Activated CD8-positive, alpha-beta T cell treated with anti-CD3 and anti-CD28 coated beads, Interleukin-2, amount 10 ng/mL, durations not matched to agents 7 days and 5 days (primary cell): Measurements from ENCODE around the gene STK32B. TPM values are rescaled to one million over a fixed set of nuclear protein-coding genes. Genes with fewer than 3 reads are reported as not detected.

Experiments used
- ATAC-seq: fragments of 150-1000 bp; cut with Tn5 transposase; one replicate; pipeline ENCODE4 v1.10.0; 2021; ENCODE audit warnings: moderate library complexity
- CTCF ChIA-PET: fragments of 350-600 bp; sonication (Branson Sonifier 250); formaldehyde crosslinking; loops from one replicate; lab custom pipeline; 2021; ENCODE audit warnings: antibody characterized with exemption; lab: Charles Lee
- POLR2A ChIA-PET: fragments of 350-600 bp; sonication (Branson Sonifier 250); formaldehyde crosslinking; loops from one replicate; lab custom pipeline; 2021; ENCODE audit warnings: antibody characterized with exemption; lab: Charles Lee
- DNase-seq: peaks from one replicate; pipeline ENCODE4 v3.0.0-alpha.2; 2020
- H3K27ac Mint-ChIP-seq: one replicate; pipeline ENCODE4 v1.8.0; 2021; ENCODE audit warnings: mild to moderate bottlenecking, mixed read lengths
- H3K27me3 Mint-ChIP-seq: one replicate; pipeline ENCODE4 v1.8.0; 2021; ENCODE audit warnings: low read depth, mixed read lengths
- H3K36me3 Mint-ChIP-seq: one replicate; pipeline ENCODE4 v1.8.0; 2021; ENCODE audit warnings: low read depth, mixed read lengths
- H3K4me1 Mint-ChIP-seq: one replicate; pipeline ENCODE4 v1.8.0; 2021; ENCODE audit warnings: low read depth, mixed read lengths
- H3K4me3 Mint-ChIP-seq: one replicate; pipeline ENCODE4 v1.8.0; 2021; ENCODE audit warnings: mild to moderate bottlenecking, mixed read lengths
- H3K9me3 Mint-ChIP-seq: one replicate; pipeline ENCODE4 v1.8.0; 2022; ENCODE audit warnings: mixed read lengths; ENCODE audit not compliant: insufficient read depth
- total RNA-seq, 2 experiments: library from RNA; stranded (reverse); gene quantifications; one replicate each; pipeline ENCODE4 v1.2.3, GENCODE V29; 2021

The STK32B gene
- total RNA-seq, 2 experiments from 2014 or later, result not detected

GRCh38 chr4:5456296-5456845 is 405.1 kb downstream of the STK32B start:
- Mint-ChIP-seq H3K4me1 (no peaks in the 10 kb centered on the region), H3K4me3 (no peak overlapping the region), H3K9me3 (no peaks in the 10 kb centered on the region), H3K36me3 (no peaks in the 10 kb centered on the region), H3K27ac (no peak overlapping the region), H3K27me3 (no peaks in the 10 kb centered on the region)
- DNase-seq, result no peak
- ATAC-seq, result no peak
- CTCF ChIA-PET, result no interaction called here
- POLR2A ChIA-PET, result no interaction called here

DNA sequence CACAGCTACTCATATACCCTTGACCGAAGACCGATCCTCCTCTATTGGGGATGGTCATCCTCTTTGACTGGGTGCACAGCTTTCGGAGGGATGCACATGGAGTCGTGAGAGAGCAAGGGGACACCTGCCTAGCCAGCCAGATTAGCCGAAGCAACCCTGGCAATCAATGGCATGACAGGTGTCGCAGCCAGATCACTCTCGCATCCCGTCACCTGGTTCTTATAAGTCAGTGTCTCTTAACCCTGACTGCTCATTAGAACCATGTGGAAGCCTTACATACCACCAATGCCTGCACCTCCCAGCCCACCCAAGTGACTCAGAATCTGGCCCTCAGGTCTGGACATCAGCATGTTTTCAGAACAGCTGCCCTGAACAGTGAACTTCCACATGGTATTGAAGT is 407.4 kb downstream of the STK32B start:
- Mint-ChIP-seq H3K9me3 (no peaks in the 10 kb centered on the region), H3K27ac (no peak overlapping the region), H3K4me3 (no peak overlapping the region), H3K27me3 (no peaks in the 10 kb centered on the region), H3K36me3 (no peaks in the 10 kb centered on the region), H3K4me1 (no peaks in the 10 kb centered on the region)
- ChIA-PET CTCF (no interaction called here), POLR2A (no interaction called here)
- DNase-seq (no peak), ATAC-seq (no peak)

- Mint-ChIP-seq H3K27ac (no peak overlapping the region), H3K27me3 (no peaks in the 10 kb centered on the region), H3K4me1 (no peaks in the 10 kb centered on the region), H3K9me3 (no peaks in the 10 kb centered on the region), H3K36me3 (no peaks in the 10 kb centered on the region), H3K4me3 (no peak overlapping the region)
- ChIA-PET CTCF (interaction anchor here (1.4 kb wide), 1 partner anchor 971 kb away, joined by 3 read pairs; no protein-coding TSS in a partner anchor), POLR2A (no interaction called here)
- no peak for ATAC-seq
- no peak for DNase-seq
Observed at GRCh38 chr4:5459236-5459635, 408.0 kb downstream of the STK32B start.

- Mint-ChIP-seq H3K27me3 (no peaks in the 10 kb centered on the region), H3K4me1 (no peaks in the 10 kb centered on the region), H3K4me3 (no peak overlapping the region), H3K36me3 (no peaks in the 10 kb centered on the region), H3K9me3 (no peaks in the 10 kb centered on the region), H3K27ac (no peak overlapping the region)
- no peak for ATAC-seq
- CTCF ChIA-PET, result interaction anchor here (1.4 kb wide), 1 partner anchor 972 kb away, joined by 3 read pairs; no protein-coding TSS in a partner anchor
- no peak for DNase-seq
- POLR2A ChIA-PET, result no interaction called here
Observed at GRCh38 chr4:5460106-5460801, 409.0 kb downstream of the STK32B start.

GRCh38 chr4:5461477-5461876 is 410.2 kb downstream of the STK32B start:
- Mint-ChIP-seq H3K36me3 (no peaks in the 10 kb centered on the region), H3K27me3 (no peaks in the 10 kb centered on the region), H3K27ac (no peak overlapping the region), H3K4me1 (no peaks in the 10 kb centered on the region), H3K9me3 (no peaks in the 10 kb centered on the region), H3K4me3 (no peak overlapping the region)
- ChIA-PET CTCF (no interaction called here), POLR2A (no interaction called here)
- ATAC-seq (no peak), DNase-seq (no peak)

GRCh38 chr4:5462254-5462835 is 411.1 kb downstream of the STK32B start:
- H3K9me3 Mint-ChIP-seq, result no peaks in the 10 kb centered on the region
- DNase-seq (no peak), ATAC-seq (no peak)
- no peaks in the 10 kb centered on the region for H3K27me3 Mint-ChIP-seq
- no peaks in the 10 kb centered on the region for H3K4me1 Mint-ChIP-seq
- ChIA-PET POLR2A (no interaction called here), CTCF (no interaction called here)
- H3K4me3 Mint-ChIP-seq, result no peak overlapping the region
- no peaks in the 10 kb centered on the region for H3K36me3 Mint-ChIP-seq
- H3K27ac Mint-ChIP-seq, result no peak overlapping the region

DNA sequence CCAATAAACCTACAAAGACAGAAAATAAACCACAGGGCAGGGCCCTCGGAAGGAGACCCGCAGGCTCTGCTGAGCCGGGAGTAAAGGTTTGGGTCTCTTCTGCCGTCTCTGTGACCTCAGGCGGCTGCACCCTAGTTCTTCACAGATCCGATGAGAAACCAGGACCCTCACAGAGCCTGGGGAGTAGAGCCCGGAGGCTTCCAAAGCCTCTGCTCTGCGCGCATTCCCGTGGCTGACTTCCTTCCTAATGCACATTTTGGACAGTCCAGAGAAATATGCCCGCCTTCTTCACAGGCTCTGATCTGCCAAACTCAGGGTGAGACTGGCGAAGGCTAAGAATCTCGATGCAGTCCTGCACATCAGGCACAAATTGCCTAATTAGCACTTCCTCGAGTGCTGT is 411.6 kb downstream of the STK32B start:
- Mint-ChIP-seq H3K36me3 (no peaks in the 10 kb centered on the region), H3K4me1 (no peaks in the 10 kb centered on the region), H3K4me3 (no peak overlapping the region), H3K27ac (no peak overlapping the region), H3K27me3 (no peaks in the 10 kb centered on the region), H3K9me3 (no peaks in the 10 kb centered on the region)
- DNase-seq, result no peak
- ATAC-seq, result no peak
- CTCF ChIA-PET, result no interaction called here
- POLR2A ChIA-PET, result no interaction called here

DNA sequence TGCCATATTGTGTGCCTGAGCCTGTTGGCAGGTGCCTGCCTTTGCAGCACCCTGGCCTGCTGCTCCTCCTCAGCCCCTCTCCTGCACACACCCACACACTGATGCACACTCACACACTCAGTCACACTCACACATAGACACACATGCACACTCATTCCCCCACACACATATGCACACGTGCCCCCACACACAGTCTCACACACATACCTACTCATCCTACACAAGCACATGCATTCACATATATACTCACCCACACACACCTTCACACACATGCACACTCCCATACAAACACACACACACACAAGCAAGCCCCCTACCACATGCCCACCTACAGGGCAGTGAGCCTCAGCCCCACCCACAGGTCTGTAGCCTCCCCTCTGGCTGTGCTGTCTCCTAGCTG is 412.1 kb downstream of the STK32B start:
- Mint-ChIP-seq H3K27ac (no peak overlapping the region), H3K27me3 (no peaks in the 10 kb centered on the region), H3K9me3 (no peaks in the 10 kb centered on the region), H3K36me3 (no peaks in the 10 kb centered on the region), H3K4me3 (no peak overlapping the region), H3K4me1 (no peaks in the 10 kb centered on the region)
- no peak for DNase-seq
- POLR2A ChIA-PET, result no interaction called here
- ATAC-seq, result no peak
- CTCF ChIA-PET, result no interaction called here

- no peak overlapping the region for H3K4me3 Mint-ChIP-seq
- DNase-seq (no peak), ATAC-seq (no peak)
- H3K4me1 Mint-ChIP-seq, result no peaks in the 10 kb centered on the region
- H3K27ac Mint-ChIP-seq, result no peak overlapping the region
- H3K27me3 Mint-ChIP-seq, result no peaks in the 10 kb centered on the region
- POLR2A ChIA-PET, result no interaction called here
- no peaks in the 10 kb centered on the region for H3K36me3 Mint-ChIP-seq
- CTCF ChIA-PET, result no interaction called here
- no peaks in the 10 kb centered on the region for H3K9me3 Mint-ChIP-seq
Observed at GRCh38 chr4:5463936-5464650, 412.8 kb downstream of the STK32B start.

DNA sequence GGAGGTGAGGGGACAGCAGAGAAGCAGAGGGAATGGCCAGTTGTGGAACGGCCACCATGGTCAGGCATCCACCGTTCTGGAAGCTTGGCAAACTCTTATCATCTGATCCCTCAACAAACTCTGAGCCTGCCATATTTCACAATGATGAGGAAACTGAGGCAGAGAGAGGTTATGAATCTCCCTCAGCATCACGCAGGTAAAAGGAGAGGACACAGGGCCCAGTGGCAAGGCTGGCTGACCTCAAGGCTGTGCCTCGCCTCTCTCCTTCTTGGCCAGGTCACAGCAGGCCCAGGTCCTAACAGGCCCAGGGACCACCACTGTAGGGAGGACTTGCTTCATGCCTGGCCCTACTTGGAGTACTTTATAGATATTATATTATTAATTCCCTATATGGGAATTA is 414.2 kb downstream of the STK32B start:
- POLR2A ChIA-PET, result interaction anchor here (0.6 kb wide), 1 partner anchor 29 kb away, joined by 3 read pairs; no protein-coding TSS in a partner anchor
- Mint-ChIP-seq H3K27me3 (no peaks in the 10 kb centered on the region), H3K4me3 (no peak overlapping the region), H3K4me1 (no peaks in the 10 kb centered on the region), H3K27ac (no peak overlapping the region), H3K9me3 (no peaks in the 10 kb centered on the region), H3K36me3 (no peaks in the 10 kb centered on the region)
- CTCF ChIA-PET, result no interaction called here
- no peak for DNase-seq
- no peak for ATAC-seq

GRCh38 chr4:5465956-5466355 is 414.7 kb downstream of the STK32B start:
- CTCF ChIA-PET, result no interaction called here
- POLR2A ChIA-PET, result interaction anchor here (0.6 kb wide), 1 partner anchor 29 kb away, joined by 3 read pairs; no protein-coding TSS in a partner anchor
- Mint-ChIP-seq H3K4me3 (no peak overlapping the region), H3K9me3 (no peaks in the 10 kb centered on the region), H3K4me1 (no peaks in the 10 kb centered on the region), H3K27me3 (no peaks in the 10 kb centered on the region), H3K27ac (no peak overlapping the region), H3K36me3 (no peaks in the 10 kb centered on the region)
- DNase-seq (no peak), ATAC-seq (no peak)

- Mint-ChIP-seq H3K27me3 (no peaks in the 10 kb centered on the region), H3K9me3 (no peaks in the 10 kb centered on the region), H3K27ac (no peak overlapping the region), H3K4me1 (no peaks in the 10 kb centered on the region), H3K4me3 (no peak overlapping the region), H3K36me3 (no peaks in the 10 kb centered on the region)
- ChIA-PET CTCF (no interaction called here), POLR2A (no interaction called here)
- DNase-seq (no peak), ATAC-seq (no peak)
Observed at GRCh38 chr4:5467111-5467510, 415.8 kb downstream of the STK32B start.
